GM19351 (cell line): Measurements from ENCODE around the gene AGBL4.

Experiments used
- ATAC-seq: cut with Tn5 transposase; IDR thresholded peaks from one replicate; pipeline ENCODE4 v1.9.1; 2021; ENCODE audit warnings: mild to moderate bottlenecking, moderate library complexity; ENCODE audit not compliant: unreplicated experiment

AGBL4 gene

DNA sequence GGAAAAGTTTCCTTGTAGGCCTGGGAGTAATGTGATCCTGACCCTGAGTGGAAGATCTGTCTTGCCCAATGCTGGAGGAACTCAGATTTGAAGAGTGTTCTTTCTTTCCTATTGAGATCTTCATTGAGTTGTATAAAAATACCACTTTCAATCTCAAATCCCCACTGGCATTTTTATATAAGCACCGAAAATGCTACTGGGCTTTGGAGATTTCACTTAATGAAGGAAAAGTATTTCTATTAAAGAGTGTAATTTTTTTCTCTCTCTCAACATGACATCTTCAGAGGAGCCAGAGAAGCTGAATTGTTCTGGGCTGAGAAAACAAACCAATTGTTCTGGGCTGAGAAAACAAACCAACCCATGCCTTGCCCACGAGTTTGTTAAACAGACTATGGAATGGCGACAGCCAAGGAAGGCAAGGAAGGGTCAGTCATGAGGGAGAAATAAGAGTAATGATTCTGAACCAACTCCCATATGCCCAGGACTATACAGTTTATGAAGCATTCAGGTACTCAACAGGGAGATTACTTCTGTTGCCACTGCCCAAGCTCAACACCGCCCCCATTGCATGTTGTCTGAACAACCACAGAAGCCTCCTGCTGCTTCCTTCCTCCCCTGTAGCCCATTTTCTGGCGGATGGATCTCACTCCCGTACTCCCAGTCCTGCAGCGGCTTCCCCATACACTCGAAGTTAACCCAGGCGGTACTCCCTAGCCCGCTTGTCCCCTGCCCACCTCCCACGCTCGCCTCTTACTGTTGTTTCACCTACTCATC, 1350.2 kb downstream of the AGBL4 start:
- ATAC-seq: no peak

- ATAC-seq: no peak
Observed at GRCh38 chr1:48671578-48671977, 1352.2 kb downstream of the AGBL4 start.

DNA sequence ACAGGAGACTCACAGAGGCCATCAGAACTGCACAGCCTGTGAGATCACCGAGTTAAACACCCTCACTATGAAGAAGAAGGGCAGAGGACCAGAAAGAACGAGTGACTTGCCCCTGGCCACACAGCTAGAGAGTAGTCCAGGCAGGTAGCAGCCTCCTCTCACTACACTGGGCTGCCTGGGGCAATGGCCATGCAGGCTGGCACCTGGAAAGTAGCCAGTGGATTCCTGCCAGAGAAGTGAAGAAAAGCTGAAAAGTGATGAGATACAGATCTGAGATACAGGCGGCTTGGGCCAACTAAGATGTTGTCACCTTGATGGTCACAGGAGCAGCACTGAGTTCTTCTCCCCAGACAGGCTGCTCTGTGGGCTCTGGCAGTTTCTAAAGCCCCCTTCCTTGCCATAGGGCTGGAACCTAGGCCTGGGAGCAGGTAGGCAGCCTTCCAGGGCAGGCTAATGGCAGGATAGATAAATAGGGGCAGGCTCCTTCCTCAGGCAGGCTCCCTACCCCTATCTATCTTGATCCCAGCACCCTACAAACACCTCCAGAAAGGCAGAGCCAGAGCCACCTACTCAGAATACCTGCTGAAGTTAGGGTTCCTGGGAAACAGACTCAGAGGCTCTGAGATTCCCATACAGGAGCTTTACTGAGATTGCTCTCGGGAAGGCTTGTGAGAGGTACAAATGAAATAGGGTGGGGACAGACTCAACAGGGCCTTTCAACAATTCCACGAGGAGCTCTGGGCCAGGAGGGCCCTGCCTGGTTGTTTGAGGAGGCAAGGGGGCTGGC, 1353.3 kb downstream of the AGBL4 start:
- ATAC-seq: no peak

DNA sequence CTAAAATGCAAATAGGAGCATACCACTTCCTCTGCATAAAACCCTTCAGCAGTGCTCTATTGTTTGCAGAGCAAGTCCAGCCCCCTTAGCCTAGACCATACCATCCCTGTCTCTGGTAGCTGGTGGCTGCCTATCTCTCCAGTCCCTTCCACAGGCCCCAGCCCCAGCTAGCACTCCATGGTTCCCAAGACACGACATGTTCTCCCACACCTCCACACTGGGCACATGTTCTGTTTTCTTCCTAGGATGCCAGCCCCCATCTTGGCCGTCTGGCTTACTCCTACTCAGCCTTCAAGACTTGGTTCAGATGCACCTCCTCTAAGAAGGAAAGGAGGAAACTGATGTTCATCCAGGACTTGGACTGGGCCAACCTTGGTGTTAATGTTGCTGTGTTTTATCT, 1355.4 kb downstream of the AGBL4 start:
- no peak for ATAC-seq

DNA sequence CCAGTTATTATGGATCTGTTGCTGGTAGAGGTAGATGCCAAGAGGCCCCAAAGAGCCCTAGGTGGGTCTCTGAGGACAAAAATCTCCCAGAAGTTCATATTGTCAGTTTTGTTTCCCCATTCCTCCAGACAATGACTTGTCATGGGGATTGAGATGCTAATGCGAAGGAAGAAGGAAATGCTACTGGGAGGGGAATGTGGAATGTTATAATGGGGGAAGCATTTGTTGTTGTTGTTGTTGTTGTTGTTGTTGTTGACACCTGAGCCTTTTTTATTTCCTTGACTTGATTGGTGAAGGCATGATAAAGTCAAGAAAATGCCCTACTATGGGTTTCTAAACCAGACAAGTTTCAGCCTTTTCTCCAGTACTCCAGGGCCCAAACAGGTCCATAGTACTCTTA, 1356.0 kb downstream of the AGBL4 start:
- ATAC-seq: no peak

GRCh38 chr1:48665708-48666407, 1357.9 kb downstream of the AGBL4 start:
- no peak for ATAC-seq

- no peak for ATAC-seq
Observed at GRCh38 chr1:48661726-48662463, 1361.9 kb downstream of the AGBL4 start.

DNA sequence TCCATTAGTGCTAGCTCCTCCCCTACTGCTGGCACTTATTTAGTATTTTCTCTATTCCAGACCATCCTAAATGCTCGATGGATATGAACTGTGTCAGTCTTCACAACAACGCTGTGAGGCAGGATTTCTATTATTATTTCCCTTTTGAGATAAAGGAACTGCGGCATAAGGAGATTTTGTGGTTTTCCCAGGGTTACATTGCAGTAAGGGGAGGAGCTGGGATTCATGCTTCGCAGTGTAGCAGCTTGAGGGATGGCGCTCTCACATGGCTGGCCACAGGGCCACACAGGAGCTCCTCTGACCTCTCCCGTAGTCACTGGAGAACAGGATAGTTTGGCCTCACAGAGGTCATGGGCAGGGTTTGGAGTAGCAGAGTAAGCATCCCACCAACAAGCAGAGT, 1364.0 kb downstream of the AGBL4 start:
- no peak for ATAC-seq

DNA sequence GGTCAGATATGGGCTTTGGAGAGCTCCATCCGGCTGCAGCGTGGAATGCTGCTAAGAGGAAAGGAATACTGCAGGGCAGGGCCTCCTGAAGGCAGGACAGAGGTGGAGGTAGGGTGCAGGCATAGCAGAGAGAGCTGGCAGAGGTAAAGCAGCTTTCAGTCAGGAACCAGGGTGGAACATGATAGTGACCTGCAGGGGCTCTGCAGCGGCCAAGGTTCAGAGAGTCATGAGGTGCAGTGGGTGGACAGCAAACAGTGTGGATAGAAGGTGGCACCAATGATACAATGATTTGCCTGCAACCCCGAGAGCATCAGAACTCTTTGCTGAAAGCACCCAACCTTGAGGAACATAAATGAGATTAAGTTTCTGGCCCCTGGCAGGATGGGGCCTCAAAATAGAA, 1366.3 kb downstream of the AGBL4 start:
- no peak for ATAC-seq

- no peak for ATAC-seq
Observed at GRCh38 chr1:48654606-48655210, 1369.0 kb downstream of the AGBL4 start.

- no peak for ATAC-seq
Observed at GRCh38 chr1:48652334-48652733, 1371.4 kb downstream of the AGBL4 start.

GRCh38 chr1:48649880-48650279, 1373.9 kb downstream of the AGBL4 start:
- ATAC-seq: no peak

DNA sequence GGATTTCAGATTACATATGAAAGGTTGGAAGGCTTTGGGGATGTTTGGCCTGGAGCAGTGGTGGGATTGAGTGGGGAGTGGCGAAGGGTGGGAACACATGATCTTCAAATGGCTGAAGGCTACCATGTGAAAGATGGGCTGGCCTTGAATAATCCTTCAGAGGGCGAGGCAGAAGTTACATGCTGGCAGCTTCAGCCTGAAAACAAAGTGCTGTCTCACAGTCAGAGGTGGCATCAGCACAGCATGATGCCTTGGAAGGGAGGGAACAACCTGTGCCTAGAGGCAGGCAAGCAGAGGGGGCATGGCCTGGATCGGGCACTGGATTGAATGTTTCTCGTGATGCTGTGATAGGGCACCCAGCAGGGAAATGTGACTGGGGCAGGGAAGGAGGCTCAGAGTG, 1377.9 kb downstream of the AGBL4 start:
- no peak for ATAC-seq

GRCh38 chr1:48644905-48645605, 1378.7 kb downstream of the AGBL4 start:
- ATAC-seq: no peak

DNA sequence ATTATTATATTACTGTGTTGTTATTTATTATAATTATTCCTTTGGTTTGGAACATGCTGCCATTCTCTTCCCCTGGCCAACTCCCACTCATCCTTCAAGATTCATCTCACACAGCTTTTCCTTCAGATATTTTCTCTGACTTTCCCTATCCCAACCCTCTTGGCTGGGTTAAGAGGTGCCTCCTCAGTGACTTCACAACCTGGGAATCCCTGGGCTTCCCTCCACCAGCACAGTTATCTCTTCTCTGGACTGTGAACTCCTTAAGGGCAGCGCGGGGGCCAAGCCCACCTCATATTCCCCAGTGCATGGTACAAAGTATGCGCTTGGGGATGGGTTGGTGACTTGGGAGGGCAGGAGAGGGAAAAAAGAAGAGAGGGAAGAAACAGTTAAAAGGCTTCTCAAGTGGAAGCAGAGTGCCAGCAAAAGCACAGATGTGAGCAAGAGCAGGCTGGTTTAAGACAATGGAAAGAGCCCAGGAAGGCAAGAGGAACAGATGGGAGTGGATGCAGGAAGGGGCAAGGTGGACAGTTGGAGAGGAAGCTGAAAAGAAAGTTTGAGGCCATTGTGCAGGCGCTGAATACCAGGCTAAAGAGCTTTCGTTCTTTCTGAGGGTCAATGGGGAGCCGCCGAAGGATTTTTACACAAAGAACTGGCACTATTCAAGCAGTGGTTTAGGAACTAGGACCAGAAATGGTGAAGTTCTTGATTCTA, 1379.4 kb downstream of the AGBL4 start:
- no peak for ATAC-seq

DNA sequence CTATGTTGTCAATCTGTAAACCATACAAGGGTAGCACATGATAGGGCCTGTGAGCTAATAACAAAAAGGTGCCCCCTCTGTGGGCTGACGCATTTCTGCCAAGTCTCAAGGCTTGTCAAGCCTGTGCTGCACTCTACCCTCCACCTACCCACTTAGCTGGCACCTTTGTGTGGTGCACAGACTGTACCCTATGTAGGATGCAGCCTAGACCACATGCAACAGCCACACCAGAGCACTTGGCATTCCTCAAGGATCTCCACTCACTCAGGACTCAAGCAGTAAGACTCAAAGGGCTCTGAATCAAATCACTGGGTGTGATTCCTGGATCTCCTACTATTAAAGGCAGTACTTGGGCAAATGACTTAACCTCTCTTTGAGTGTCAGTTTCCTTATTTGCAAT, 1380.6 kb downstream of the AGBL4 start:
- ATAC-seq: no peak

GRCh38 chr1:48640836-48641492, 1382.8 kb downstream of the AGBL4 start:
- no peak for ATAC-seq

DNA sequence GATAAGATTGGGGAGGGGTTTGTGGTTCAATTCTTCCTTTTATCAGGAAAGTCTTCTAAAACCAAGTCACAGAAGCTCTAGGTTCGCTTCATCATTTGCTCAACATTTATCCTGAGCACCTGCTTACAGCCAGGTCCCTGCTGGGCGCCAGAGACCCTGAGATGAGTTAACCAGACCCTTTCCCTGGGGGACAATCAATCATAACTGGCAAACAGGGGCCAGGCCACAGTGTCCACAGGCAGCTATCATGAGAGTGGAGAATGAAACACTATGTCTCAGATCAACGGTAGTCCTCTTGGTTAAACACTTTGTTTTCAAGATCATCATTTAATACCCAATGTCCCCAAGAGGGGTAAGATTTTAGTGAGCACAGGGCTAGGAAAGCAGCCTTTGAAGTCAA, 1393.9 kb downstream of the AGBL4 start:
- no peak for ATAC-seq

DNA sequence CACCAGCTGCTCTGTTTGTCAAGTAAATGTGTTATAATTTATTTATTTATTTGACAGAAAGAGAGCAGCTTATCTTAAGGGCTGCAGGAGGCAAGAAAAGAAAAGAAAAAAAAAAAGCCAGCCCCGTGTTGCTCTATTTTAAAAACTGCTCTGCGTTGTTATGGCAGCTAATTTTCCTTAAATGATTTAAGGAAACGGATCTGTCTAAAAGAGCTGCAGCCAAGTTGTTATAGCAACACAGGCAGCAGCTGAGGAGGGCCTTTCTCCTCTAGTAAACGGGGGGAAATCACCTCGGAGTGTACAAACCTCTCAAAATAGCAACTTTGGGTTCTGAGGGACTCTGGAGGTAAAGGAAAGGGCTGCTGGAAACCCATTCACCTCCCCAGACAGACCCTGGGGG, 1396.3 kb downstream of the AGBL4 start:
- no peak for ATAC-seq
